Panc1 (cell line): ENCODE measurements around the gene NAGPA. TPM values are rescaled to one million over a fixed set of nuclear protein-coding genes. Genes with fewer than 3 reads are reported as not detected.

ENCODE experiments used
- ATAC-seq: fragments of 200-7000 bp; cut with Tn5 transposase; 2 replicates; pipeline ENCODE4 v1.9.1; 2020; ENCODE audit warnings: mild to moderate bottlenecking, moderate library complexity
- BruUV-seq: library from RNA; stranded (reverse); fragments of 400-500 nt; replicated peaks from 2 replicates; lab custom pipeline; 2021; lab: Mats Ljungman, UMichigan
- CTCF ChIA-PET: fragments of 300-600 bp; sonication (Branson Sonifier 250); formaldehyde crosslinking; loops from one replicate; lab custom pipeline; 2022; ENCODE audit warnings: antibody characterized with exemption; lab: Charles Lee
- POLR2A ChIA-PET: fragments of 300-600 bp; sonication (Branson Sonifier 250); formaldehyde crosslinking; loops from one replicate; lab custom pipeline; 2022; ENCODE audit warnings: antibody characterized with exemption; lab: Charles Lee
- DNase-seq: peaks from one replicate; pipeline ENCODE4 v3.0.0-alpha.2; 2010; ENCODE audit warnings: low read depth, low spot score
- H3K27ac ChIP-seq: 2 replicates; pipeline ENCODE4 v1.5.1; 2011; ENCODE audit warnings: mild to moderate bottlenecking, low read length, inconsistent platforms
- H3K27me3 ChIP-seq: fragments of 200-500 bp; sonication (Bioruptor generic); 2 replicates; pipeline ENCODE4 v1.6.0; 2014; ENCODE audit warnings: low read length, inconsistent platforms; ENCODE audit not compliant: control insufficient read depth, insufficient read depth
- H3K36me3 ChIP-seq: fragments of 200-500 bp; sonication (Bioruptor generic); 2 replicates; pipeline ENCODE4 v1.5.1; 2014; ENCODE audit warnings: inconsistent platforms, mild to moderate bottlenecking, low read length, moderate library complexity; ENCODE audit not compliant: control insufficient read depth, insufficient read depth
- H3K4me1 ChIP-seq: 2 replicates; pipeline ENCODE4 v1.5.1; 2011; ENCODE audit warnings: inconsistent platforms, mild to moderate bottlenecking, low read length, moderate library complexity; ENCODE audit not compliant: control insufficient read depth, insufficient read depth
- H3K4me3 ChIP-seq, 2 experiments: 2 replicates each; pipeline ENCODE4 v1.5.1; 2011 to 2012; ENCODE audit warnings: low read depth in 2 of 2, low read length in 2 of 2, mild to moderate bottlenecking in 2 of 2, inconsistent platforms in 1 of 2, moderate library complexity in 1 of 2
- H3K9me3 ChIP-seq: fragments of 200-500 bp; sonication (Bioruptor generic); 2 replicates; pipeline ENCODE4 v1.5.1; 2014; ENCODE audit warnings: low read depth, mild to moderate bottlenecking, inconsistent platforms, low read length, moderate library complexity; ENCODE audit not compliant: control insufficient read depth, insufficient read depth
- POLR2AphosphoS5 ChIP-seq: IDR thresholded peaks from 2 replicates; pipeline ENCODE4 v1.6.1; 2012; ENCODE audit warnings: mild to moderate bottlenecking, low read depth, low read length, moderate library complexity
- SIN3A ChIP-seq: IDR thresholded peaks from 2 replicates; pipeline ENCODE4 v1.6.1; 2012; ENCODE audit warnings: low read depth, mild to moderate bottlenecking, low read length, moderate library complexity, borderline replicate concordance; ENCODE audit not compliant: insufficient read depth
- TCF7L2 ChIP-seq: IDR thresholded peaks from 2 replicates; pipeline ENCODE4 v1.6.1; 2011; ENCODE audit warnings: mild to moderate bottlenecking, low read depth, low read length, inconsistent platforms
- in situ Hi-C: cut with HindIII; loops from 2 replicates; pipeline ENCODE4 v1.10.0; 2016; ENCODE audit warnings: low sequenced_read_pairs, low pct_unique_long_range_greater_than_20kb
- intact Hi-C: fragments of 100-400 bp; cut with micrococcal nuclease; formaldehyde crosslinking; loops from one replicate; pipeline ENCODE4 v1.10.0; 2022; ENCODE audit not compliant: unreplicated experiment
- total RNA-seq: library from RNA; stranded (reverse); gene quantifications from one replicate; pipeline ENCODE4 v1.2.1, GENCODE V29; 2021; ENCODE audit not compliant: unreplicated experiment
- TF ChIP-seq, protein P1 (sequence below): fragments of 450-650 bp; IDR thresholded peaks from 2 replicates; pipeline ENCODE4 v1.5.1; 2017; ENCODE audit warnings: mild to moderate bottlenecking
- TF ChIP-seq, protein P2 (sequence below), 2 experiments: IDR thresholded peaks; 2 replicates each; pipeline ENCODE4 v1.6.1; 2011 to 2012; ENCODE audit warnings: low read depth in 2 of 2, control low read depth in 1 of 2, low read length in 1 of 2, mild to moderate bottlenecking in 1 of 2, moderate library complexity in 1 of 2; ENCODE audit not compliant: insufficient read depth in 1 of 2

Gene NAGPA
- total RNA-seq, 1 experiment from 2014 or later, result 19.2 TPM

DNA sequence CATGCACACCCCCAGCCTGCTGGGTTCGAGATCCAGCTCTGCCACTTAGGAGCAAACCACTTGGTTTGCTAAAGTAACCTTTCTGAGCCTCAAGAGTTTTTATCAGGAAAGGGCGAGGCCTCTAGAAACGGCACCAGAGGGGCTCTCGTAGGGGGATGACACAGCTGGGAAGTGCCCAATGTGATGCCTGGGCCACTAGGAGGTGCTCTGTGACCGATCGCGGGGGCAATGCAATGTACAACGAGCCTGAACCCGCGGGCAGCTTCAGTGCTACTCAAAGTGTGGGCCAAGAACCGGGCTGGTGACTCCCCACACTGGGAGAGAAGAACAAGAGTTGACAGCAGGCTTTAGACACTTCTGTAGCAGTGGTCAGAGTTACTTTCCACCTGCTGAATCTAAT lies 22.6 kb upstream of the NAGPA start:
- no peaks in the 10 kb centered on the region for H3K9me3 ChIP-seq
- ChIA-PET POLR2A (no interaction called here), CTCF (no interaction called here)
- intact Hi-C loops, result no loop called here
- H3K4me3 ChIP-seq, result no peak overlapping the region
- in situ Hi-C loops, result no loop called here
- H3K36me3 ChIP-seq, result no peaks in the 10 kb centered on the region
- DNase-seq (no peak), ATAC-seq (peak; percentile 72)
- no peak overlapping the region for H3K27ac ChIP-seq
- no TSS peak for BruUV-seq
- no peaks in the 10 kb centered on the region for H3K27me3 ChIP-seq
- TF ChIP-seq, protein P1, sequence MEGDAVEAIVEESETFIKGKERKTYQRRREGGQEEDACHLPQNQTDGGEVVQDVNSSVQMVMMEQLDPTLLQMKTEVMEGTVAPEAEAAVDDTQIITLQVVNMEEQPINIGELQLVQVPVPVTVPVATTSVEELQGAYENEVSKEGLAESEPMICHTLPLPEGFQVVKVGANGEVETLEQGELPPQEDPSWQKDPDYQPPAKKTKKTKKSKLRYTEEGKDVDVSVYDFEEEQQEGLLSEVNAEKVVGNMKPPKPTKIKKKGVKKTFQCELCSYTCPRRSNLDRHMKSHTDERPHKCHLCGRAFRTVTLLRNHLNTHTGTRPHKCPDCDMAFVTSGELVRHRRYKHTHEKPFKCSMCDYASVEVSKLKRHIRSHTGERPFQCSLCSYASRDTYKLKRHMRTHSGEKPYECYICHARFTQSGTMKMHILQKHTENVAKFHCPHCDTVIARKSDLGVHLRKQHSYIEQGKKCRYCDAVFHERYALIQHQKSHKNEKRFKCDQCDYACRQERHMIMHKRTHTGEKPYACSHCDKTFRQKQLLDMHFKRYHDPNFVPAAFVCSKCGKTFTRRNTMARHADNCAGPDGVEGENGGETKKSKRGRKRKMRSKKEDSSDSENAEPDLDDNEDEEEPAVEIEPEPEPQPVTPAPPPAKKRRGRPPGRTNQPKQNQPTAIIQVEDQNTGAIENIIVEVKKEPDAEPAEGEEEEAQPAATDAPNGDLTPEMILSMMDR, result peak; percentile 73
- no peak for TF ChIP-seq SIN3A
- no peaks in the 10 kb centered on the region for H3K4me1 ChIP-seq

DNA sequence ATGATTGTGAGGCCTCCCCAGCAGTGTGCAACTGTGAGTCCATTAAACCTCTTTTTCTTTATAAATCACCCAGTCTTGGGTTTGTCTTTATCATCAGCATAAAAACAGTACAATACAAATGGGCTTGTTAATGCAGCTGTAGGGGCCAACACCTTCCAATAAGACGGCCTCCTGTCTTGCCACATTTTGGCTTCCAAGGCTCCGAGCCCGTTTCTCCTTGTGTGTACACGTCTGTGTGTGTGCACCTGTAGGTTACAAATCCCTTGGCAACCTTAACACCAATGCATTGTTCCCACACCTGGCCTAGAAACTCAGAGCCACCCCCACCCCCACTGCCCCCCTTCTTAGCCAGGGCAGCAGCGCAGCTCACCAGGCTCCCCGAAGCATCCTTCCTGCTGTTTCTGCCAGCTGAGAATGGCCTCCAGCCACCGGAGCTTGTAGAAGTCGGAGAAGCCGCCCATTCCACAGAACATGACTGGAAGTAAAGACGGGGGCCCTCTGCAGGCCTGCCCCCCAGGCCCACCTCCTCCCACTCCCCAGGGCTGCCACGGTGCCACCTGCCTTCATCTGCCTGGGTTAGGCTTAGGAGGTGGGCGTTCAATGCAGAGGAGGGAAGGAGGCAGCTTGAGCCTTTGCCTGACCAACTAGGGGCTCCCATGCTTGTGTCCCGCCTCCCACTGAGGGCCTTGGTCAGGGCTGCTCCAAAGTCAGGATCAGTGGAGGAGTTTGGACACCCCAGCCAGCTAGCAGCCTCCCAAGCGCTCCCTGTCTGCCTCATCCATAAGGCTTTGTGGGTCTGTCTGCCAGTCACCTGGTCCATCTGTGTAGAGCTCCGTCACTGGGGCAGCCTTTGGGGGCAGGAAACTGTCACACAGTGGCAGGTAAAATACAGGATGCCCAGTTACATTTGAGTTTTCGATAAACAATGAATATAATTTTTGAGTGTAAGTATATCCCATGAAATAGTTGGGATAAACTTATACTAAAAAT lies 21.4 kb upstream of the NAGPA start:
- TF ChIP-seq, protein P2, sequence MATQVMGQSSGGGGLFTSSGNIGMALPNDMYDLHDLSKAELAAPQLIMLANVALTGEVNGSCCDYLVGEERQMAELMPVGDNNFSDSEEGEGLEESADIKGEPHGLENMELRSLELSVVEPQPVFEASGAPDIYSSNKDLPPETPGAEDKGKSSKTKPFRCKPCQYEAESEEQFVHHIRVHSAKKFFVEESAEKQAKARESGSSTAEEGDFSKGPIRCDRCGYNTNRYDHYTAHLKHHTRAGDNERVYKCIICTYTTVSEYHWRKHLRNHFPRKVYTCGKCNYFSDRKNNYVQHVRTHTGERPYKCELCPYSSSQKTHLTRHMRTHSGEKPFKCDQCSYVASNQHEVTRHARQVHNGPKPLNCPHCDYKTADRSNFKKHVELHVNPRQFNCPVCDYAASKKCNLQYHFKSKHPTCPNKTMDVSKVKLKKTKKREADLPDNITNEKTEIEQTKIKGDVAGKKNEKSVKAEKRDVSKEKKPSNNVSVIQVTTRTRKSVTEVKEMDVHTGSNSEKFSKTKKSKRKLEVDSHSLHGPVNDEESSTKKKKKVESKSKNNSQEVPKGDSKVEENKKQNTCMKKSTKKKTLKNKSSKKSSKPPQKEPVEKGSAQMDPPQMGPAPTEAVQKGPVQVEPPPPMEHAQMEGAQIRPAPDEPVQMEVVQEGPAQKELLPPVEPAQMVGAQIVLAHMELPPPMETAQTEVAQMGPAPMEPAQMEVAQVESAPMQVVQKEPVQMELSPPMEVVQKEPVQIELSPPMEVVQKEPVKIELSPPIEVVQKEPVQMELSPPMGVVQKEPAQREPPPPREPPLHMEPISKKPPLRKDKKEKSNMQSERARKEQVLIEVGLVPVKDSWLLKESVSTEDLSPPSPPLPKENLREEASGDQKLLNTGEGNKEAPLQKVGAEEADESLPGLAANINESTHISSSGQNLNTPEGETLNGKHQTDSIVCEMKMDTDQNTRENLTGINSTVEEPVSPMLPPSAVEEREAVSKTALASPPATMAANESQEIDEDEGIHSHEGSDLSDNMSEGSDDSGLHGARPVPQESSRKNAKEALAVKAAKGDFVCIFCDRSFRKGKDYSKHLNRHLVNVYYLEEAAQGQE (IDR thresholded peaks at IDR 0.05; ENCODE audit: insufficient read depth in 1 of 2, low read depth in 2 of 2, low read length in 1 of 2), result no peak
- TF ChIP-seq SIN3A (no peak), POLR2AphosphoS5 (no peak), TCF7L2 (no peak)
- TF ChIP-seq, protein P1, result no peak
- CTCF ChIA-PET, result interaction anchor here (0.5 kb wide), 1 partner anchor 16 kb away, joined by 4 read pairs; no protein-coding TSS in a partner anchor
- intact Hi-C loops (no loop called here), in situ Hi-C loops (no loop called here)
- POLR2A ChIA-PET, result no interaction called here
- H3K27ac ChIP-seq, result no peak overlapping the region
- no peaks in the 10 kb centered on the region for H3K9me3 ChIP-seq
- peaks cover 6% of the 10 kb centered on the region for H3K27me3 ChIP-seq
- H3K36me3 ChIP-seq, result no peaks in the 10 kb centered on the region
- ATAC-seq, result no peak
- no peaks in the 10 kb centered on the region for H3K4me1 ChIP-seq
- no peak overlapping the region for H3K4me3 ChIP-seq
- DNase-seq, result no peak
- BruUV-seq, result no TSS peak
